GM18873 (cell line): Measurements from ENCODE around the gene CD320.
"Not testable (repeated sequence)": the region's sequence is repeated elsewhere in the genome, so short reads cannot be mapped to it uniquely, and the experiment has no call there.

Source experiments
- ATAC-seq: cut with Tn5 transposase; IDR thresholded peaks from one replicate; pipeline ENCODE4 v1.9.1; 2021; ENCODE audit warnings: mild to moderate bottlenecking, moderate library complexity, moderate number of reproducible peaks; ENCODE audit not compliant: unreplicated experiment, low FRiP score

Gene CD320

DNA sequence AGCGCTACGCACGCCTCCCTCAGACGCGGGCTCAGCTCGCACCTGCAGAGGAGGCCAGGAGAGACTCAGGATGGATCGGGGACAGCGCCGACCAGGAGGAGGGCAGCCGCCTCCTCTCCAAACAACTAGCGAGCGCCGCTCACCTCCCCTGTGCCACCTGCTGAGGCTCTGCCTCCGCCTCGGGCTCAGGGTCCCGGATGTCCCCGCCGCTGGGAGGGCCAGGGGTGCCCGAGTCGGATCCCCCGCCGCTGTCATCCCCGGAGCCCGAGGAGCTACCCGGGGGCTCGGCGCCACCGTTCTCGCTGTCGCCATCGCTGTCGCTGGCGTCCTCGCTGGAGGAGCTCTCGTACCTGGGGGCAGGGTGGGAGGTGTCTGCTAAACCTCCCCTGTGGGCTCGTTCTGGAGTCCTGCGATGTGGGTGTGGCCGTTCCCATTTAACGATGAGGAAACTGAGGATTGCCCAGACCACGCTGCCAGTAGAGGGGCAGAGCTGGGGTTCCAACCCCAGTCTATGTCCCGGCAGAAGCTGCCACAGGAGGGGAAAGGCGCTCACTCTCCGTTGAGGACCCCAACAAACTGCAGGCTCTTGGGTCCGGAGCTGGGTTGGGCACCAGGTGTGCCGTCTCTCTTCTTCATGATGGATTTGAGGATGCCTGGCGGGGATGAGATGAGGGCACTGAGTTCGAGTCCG, 25.8 kb upstream of the CD320 start:
- ATAC-seq, result no peak

DNA sequence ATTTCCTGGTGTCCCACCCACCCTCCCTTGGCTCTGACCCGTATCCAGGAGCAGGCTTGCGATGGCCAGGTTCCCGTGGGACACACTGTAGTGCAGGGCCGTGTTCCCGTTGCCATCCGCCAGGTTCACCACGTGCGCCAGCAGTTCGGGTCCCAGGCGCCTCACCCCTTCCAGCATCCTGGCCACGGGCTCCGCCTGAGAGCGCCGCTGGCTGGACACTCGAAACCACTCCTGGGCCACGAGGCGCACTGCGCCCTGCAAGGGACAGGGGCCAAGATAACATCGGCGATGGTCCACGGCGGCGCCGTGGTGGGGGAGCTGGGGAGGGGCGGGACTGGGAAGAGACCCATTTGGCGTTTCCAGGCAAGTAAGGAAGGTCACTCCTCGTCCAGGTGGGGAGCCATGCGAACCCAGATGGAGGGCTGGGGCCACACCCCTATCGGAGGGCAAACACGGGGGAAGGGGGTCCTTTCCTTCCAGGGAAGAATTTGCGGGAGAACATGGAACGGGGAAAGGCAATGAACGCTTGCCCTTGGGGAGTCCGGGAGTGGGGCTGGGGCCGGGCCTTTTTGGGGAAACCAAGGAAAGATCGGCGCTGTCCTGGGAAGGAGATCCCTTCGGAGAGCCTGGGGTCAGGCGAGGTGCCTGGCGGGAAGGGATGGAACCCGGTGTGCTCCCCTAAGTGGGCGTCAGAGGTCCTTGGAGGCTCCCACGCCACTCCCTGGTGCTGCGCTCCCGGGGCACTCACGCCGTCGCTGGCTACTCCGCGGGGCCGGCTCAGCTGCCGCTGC, 25.0 kb upstream of the CD320 start:
- ATAC-seq, result no peak

DNA sequence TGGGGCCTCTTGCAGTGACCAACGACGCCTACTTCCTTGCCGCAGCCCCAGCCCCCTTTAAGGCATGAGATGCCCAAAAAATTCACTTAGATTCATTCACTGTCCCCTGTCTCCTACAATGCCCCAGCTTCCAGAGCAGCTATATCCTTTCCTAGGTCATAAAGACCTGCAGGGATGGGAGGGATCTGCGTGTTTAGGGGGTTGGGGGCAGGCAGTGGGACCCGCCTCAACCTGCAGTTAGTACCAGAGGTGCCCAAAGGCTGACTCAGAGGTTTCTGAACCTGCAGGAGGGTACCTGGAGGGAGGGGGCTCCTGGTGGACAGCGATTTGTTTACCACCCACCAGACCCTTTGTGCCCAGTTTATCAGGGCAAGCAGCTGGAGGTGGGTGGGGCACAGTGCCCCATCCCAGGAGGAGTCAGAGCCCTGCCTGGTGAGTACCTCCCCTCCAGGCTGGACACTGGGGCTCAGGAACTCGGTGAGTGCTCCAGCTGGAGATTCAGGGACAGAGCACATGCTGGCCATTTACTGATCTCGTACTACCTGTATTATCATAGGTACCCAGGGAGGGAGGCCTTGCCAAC, 23.2 kb upstream of the CD320 start:
- no peak for ATAC-seq

DNA sequence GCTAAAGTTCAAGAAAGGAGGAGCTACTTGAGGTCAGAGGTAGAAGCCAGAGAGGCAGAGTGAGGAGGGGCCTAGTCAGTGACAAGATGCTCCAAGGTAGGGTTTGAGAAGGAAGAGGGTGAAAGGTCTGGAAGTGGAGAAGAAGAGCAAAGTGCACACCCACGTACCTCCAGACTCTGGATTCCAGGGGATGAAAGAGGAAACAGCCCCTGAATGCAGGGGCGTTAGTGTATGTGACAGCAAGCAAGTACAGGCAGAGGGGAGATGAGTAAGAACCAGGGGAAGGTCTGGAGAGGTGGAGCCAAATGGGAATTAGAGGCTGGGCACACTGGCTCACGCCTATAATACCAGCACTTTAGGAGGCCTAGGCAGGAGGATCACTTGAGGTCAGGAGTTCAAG, 21.8 kb upstream of the CD320 start:
- ATAC-seq, result no peak

DNA sequence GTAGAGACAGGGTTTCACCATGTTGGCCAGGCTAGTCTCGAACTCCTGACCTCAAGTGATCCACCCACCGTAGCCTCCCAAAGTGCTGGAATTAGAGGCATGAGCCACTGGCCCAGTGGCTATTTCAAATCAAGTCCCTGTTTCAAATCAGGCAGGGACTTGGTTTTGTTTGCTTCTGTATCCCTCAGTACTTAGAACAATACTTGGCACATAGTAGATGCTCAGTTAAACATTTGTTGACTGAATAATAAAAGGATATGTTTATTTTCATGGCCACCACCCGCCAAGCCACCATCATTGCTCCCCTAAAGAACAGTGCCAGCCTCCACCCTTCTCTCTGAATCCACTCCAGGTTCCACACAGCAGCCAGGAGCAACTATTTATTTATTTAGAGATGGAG, 17.3 kb upstream of the CD320 start:
- ATAC-seq, result no peak

DNA sequence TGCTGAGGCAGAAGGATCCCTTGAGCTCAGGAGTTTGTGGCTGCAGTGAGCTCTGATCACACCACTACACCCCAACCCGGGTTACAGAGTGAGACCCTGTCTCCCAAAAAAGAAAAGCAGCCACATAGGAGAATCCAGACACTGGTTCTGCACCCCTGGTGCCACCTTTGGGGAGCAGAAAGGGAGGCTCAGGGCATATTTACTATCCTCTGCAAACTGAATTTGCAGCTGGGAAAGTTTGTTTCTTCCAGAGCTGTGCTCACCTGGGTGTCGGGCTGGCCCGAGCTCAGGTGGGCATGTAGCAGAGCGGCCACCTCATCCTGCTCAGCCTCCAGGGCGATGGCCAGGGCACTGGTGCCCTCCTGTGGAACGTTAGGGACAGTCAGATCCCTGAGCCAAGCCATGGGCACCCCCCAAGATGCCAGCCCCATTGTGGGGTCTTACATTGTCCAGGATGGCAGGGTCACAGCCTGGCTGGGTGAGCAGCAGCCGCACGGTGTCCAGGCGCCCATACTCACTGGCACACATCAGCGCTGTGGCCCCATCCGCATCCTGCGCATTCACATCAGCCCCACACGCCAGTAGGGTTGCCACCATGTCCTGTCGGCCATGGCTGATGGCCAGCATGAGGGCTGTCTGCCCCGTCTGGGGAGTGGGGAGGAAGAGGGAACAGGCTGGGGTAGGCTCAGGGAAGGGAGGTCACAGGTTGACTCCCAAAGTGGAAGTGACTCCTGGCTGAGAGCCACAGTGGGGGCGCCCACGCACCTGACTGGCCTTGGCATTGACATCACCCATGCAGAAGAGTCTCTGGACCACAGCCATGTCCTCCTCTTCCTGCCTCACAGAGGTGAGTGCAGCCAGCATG, 16.3 kb upstream of the CD320 start:
- no peak for ATAC-seq

DNA sequence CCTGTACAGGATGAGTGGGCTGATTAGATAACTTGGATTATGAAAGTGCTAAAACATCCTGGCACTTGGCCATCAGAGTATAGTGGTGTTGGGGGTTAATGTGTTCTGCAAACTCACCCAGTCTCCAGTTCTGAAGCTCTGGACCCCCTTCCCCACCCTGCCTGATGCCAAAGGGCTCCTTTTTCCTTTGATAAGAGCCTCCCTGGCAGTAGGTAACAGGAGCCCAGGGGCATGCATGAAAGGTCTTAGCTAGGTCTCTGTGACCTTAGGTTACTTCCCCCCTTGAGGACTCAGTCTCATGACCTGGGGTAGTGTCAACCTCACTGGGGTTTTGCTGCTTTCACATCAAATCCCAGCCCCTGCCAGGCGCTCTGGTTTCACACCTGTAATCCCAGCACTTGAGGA, 15.6 kb upstream of the CD320 start:
- ATAC-seq, result no peak

DNA sequence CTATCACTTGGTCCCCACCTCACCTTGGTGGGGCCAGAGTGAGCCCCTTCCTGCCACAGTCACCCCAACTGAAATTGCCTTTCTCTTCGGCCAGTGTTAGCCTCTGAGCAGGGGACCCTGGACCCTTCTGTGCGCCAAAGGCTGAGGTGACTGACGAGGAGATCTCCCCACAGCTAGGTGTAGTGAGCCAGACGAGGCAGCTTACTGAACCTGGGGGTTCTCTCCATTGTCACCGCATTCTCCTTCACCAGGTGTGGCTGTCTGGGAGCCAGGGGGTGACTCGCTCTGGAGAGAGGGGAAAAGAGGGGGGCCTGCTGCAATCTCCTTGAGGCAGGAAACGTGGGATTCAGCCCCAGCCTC, 14.5 kb upstream of the CD320 start:
- no peak for ATAC-seq

DNA sequence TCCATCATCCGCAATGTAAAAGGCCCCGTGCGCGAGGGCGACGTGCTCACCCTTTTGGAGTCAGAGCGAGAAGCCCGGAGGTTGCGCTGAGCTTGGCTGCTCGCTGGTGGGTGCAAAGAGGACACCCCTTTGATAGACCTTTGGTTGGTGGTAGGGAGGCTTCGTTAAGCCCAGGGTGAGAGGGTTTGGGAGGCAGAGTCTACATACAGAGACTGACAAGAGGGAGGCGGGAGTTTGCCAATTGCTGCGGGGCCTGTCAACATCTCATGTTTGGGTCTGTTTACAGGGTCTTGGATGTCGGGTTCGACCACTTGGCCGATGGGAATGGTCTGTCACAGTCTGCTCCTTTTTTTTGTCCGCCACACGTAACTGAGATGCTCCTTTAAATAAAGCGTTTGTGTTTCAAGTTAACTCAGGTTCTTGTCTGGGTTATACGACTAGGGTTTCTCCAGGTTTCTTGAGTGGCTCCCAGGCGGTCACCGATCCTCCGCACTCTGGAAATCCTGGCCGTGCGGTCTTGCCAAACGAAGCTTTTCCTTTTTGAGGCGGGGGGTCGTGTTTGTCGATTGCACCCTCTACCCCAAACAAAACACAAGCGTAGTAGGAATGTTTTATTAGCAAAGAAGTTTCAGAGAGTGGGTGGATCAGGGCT, 14.0 kb upstream of the CD320 start:
- no peak for ATAC-seq

DNA sequence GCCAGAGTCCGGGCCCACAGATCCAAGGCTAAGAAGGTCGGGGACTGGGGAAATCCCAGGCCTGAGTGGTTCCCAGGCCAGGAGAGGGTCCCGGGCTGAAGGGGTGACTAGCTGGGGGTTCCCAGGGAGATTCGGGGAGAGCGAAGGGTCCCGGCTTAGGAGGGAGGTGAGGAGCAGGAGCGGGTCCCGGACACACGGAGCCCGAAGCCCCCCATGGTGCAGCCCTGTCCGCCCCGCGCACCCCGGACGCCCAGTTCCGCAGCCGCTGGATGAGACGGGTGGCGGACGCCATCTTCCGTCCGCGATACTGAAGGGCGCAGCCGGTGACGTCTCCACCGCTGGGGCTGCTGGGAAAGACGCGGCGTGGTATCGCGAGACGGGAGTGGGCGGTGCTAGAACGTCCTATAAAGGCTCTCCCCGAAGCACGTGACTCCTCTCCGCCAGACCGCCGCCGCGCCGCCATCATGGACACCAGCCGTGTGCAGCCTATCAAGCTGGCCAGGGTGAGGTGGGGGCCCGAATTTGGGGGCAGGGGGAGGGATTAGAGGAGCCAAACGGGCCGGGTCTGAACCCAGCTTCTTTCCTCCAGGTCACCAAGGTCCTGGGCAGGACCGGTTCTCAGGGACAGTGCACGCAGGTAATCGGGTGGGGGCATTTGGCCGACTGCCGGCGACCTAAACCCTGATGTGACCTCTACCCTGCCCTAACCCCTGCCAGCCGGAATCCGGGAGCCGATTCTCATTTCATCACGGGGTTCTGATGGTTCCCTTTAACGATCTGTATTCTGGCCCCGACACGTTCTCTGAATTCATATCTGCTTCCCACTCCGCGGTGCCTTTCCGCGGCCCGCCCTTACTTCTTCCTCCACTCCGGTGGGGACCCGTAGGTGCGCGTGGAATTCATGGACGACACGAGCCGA, 13.2 kb upstream of the CD320 start, which contains the start of the genes NDUFA7 and RPS28:
Gene NDUFA7 (minus strand): TSS at position 309 of the 919 bp plus-strand sequence. CDS start 17 bp downstream, at position 292.
Gene RPS28 (plus strand): TSS at position 430 of the 919 bp plus-strand sequence. CDS start 35 bp downstream, at position 465.
- ATAC-seq, result peak; percentile 69

DNA sequence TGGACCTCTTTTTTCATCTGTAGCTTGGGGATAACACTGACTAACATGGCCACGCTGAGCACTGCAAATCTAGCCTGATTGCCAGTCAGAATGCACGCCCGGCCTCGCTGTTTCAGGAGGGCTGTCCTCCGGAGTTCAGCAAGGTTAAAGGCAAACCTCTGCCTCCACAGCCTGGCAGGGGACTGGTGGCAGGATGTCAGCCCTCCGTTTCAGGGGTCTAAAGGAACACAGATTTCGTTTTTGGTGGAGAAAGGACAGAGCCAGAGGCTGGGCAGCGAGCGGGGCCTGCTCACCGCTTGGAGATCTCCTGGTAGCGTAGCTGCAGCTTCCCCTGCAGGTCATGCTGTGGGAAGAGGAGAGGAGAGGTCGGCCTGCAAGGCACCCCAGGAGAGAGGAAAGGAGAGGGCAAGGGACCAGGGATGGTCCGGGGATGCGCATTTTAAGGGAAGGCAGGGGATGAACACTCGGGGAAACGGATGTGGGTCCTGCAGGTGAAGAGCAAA, 12.5 kb upstream of the CD320 start:
- no peak for ATAC-seq

DNA sequence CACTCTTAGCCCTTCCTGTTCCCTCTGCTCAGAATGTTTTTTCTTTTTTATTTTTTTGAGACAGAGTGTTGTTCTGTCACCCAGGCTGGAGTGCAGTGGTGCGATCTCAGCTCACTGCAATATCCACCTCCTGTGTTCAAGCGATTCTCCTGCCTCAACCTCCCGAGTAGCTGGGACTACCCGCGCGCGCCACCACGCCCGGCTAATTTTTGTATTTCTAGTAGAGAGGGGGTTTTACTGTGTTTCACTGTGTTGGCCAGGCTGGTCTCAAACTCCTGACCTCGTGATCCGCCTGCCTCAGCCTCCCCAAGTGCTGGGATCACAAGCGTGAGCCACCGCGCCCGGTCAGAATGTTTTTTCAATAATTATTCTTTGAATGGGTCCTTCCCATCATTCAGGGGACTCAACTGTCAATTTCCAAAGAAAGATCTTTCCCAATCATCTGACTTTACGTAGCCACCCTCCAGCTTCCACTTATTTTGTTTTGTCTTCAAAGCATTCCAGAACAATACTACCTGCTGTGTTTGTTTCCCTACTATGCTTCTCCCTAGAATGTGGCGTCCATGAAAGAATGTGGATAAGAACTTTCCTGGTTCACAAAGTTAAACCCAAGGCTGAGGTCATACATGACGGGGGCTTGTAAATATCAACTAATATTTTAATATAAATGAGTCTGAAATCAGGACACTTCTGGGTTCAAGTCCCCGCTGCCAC, 11.8 kb upstream of the CD320 start:
- ATAC-seq, result no peak

DNA sequence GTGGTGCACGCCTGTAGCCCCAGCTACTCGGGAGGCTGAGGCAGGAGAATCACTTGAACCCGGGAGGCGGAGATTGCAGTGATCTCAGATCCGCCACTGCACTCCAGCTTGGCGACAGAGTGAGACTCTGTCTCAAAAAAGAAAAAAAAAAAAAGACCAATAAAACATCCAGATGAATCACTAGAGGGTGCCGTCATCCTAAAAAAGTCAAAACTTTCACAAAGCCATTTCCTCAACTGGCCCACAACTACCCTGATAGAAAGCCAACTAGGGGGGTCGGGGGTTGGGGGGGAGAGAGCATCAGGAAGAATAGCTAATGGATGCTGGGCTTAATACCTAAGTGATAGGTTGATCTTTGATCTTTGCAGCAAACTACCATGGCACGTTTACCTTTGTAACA, 10.7 kb upstream of the CD320 start:
- not testable (repeated sequence) for ATAC-seq

DNA sequence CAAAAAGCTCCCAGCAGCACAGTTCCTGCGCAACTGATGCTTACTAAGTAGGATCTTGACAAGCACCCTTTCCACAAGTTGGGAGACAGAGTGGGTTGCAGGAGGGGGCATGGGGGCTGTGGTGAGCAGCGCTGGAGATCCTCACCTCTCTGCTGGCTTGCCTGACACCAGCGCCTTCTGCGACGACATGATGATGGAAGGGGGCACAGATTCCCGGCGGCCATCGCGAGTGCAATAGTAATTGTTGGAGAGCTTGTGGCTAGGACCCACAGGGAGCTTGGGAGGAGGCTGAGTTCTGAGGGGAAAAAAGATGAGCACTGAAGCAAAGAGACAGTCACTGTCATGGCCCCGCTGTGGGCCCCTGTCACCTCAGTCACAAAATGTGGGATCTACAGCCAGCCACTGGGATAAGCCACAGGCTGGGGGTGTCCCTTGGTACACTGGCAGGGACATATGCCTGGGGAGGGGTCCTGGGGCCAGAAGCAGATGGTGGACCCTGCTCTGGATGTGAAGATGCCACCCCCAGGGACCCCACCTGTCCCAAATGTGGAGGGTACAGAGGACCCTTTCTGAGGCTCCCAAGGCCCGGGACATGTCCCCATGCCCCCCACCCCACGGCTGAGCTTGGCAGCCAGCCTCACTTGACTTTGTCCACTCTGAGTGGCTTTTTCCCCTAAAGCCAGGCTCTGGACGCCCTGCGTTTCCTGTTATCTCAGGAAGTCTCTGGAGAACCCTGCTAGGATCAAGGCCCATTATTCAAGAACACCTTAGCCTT, 8.4 kb upstream of the CD320 start:
- no peak for ATAC-seq

DNA sequence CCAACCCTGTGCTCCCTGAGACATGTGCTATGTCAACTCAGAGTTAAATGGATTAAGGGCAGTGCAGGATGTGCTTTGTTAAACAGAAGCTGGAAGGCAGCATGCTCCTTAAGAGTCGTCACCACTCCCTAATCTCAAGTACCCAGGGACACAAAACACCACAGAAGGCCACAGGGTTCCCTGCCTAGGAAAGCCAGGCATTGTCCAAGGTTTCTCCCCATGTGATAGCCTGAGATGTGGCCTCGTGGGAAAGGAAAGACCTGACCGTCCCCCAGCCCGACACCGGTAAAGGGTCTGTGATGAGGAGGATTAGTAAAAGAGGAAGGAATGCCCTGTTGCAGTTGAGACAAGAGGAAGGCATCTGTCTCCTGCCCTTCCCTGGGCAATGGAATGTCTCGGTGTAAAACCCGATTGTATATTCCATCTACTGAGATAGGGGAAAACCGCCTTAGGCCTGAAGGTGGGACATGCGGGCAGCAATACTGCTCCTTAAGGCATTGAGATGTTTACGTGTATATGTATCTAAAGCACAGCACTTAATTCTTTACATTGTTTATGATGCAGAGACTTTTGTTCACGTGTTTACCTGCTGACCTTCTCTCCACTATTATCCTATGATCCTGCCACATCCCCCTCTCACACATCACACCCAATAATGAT, 7.0 kb upstream of the CD320 start:
- not testable (repeated sequence) for ATAC-seq

DNA sequence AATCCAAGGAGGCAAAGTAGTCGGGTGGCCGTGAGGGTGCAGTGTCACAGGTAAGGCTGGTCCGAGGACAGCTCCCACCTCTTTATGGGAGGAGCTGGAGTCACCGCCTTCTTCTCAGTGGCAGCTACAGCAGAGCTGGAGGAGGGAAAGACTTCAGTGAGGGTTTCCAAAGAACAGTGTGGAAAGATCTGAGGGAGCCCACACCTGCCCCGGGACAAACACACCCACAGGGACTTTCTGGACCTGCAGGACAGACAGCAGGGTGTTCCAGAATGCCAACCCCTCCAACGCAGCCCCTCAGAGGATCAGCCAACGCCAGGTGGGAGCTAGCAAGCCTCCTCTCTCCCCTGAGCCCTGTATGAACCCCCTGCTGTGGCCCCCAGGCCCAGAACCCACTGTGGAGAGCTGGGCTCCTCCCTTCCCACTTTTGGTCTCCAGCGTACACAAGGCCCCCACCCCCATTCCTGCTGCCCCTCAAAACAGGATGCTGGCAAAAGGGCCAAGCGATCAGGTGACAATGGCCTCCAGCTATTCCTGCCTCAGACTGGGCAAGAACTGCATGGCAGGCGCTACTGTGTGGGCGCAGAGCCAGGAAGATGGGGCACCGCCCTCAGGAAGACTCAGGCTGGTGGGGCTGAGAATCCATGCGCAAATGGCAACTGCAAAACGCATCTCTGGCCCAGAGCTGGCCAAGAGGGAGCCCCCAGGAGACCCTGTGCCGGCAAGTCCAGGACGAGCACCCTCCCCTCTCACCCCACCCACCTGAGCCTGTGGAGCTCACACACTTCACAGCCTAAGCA, 3.5 kb upstream of the CD320 start:
- ATAC-seq, result no peak
